Skeletal muscle satellite cell (primary cell): ENCODE results near the gene CNGA4. TPM values are rescaled to one million over a fixed set of nuclear protein-coding genes. Genes with fewer than 3 reads are reported as not detected.

Experiments
- H3K27me3 ChIP-seq: 2 replicates; pipeline ENCODE4 v1.7.0; 2013; ENCODE audit warnings: low read length; ENCODE audit not compliant: control insufficient read depth, insufficient read depth
- H3K36me3 ChIP-seq: 2 replicates; pipeline ENCODE4 v1.7.0; 2013; ENCODE audit warnings: mild to moderate bottlenecking, control low read depth, low read length; ENCODE audit not compliant: insufficient read depth
- H3K4me1 ChIP-seq: 2 replicates; pipeline ENCODE4 v1.7.0; 2013; ENCODE audit warnings: low read length; ENCODE audit not compliant: control insufficient read depth, insufficient read depth
- H3K4me2 ChIP-seq: 2 replicates; pipeline ENCODE4 v1.7.0; 2013; ENCODE audit warnings: mild to moderate bottlenecking, low read length
- H3K4me3 ChIP-seq: 2 replicates; pipeline ENCODE4 v1.7.0; 2013; ENCODE audit warnings: low read length
- H3K9ac ChIP-seq: 2 replicates; pipeline ENCODE4 v1.7.0; 2013; ENCODE audit warnings: mild to moderate bottlenecking, low read depth, low read length, moderate library complexity
- H3K9me3 ChIP-seq: replicated peaks from 2 replicates; pipeline ENCODE4 v1.7.0; 2013; ENCODE audit warnings: mild to moderate bottlenecking, control low read depth, low read length
- total RNA-seq: library from RNA; depleted of rRNA; stranded (reverse); fragments of >200 nt; gene quantifications from 2 replicates; pipeline ENCODE4 v1.2.3, GENCODE V29; 2012; rRNA removed

CNGA4 gene
- not detected in 2 replicates for total RNA-seq

- Histone ChIP-seq H3K36me3 (no peaks in the 10 kb centered on the region), H3K9me3 (no peaks in the 10 kb centered on the region), H3K27me3 (peaks cover 27% of the 10 kb centered on the region), H3K4me1 (no peaks in the 10 kb centered on the region), H3K4me3 (no peak within 1 kb of the TSS), H3K9ac (no peak within 1 kb of the TSS), H3K4me2 (no peak within 1 kb of the TSS)
These were observed at the start of gene CNGA4 for GRCh38 chr11:6238902-6239301. TSS of gene CNGA4 (plus strand) at chr11:6239089. CDS start at chr11:6239207, 118 bp downstream.

- Histone ChIP-seq H3K36me3 (no peaks in the 10 kb centered on the region), H3K9me3 (no peaks in the 10 kb centered on the region), H3K4me3 (no peak overlapping the region), H3K4me2 (no peak overlapping the region), H3K9ac (no peak overlapping the region), H3K4me1 (no peaks in the 10 kb centered on the region), H3K27me3 (no peaks in the 10 kb centered on the region)
These were observed 47.1 kb upstream of the CNGA4 start for GRCh38 chr11:6191742-6192141.

- Histone ChIP-seq H3K27me3 (no peaks in the 10 kb centered on the region), H3K9ac (no peak overlapping the region), H3K4me3 (no peak overlapping the region), H3K9me3 (no peaks in the 10 kb centered on the region), H3K4me1 (no peaks in the 10 kb centered on the region), H3K36me3 (no peaks in the 10 kb centered on the region), H3K4me2 (no peak overlapping the region)
These were observed 44.8 kb upstream of the CNGA4 start for GRCh38 chr11:6194065-6194581.

GRCh38 chr11:6196396-6196795 is 42.5 kb upstream of the CNGA4 start:
- no peaks in the 10 kb centered on the region for H3K4me1 ChIP-seq
- H3K9ac ChIP-seq, result no peak overlapping the region
- H3K9me3 ChIP-seq, result no peaks in the 10 kb centered on the region
- H3K4me3 ChIP-seq, result no peak overlapping the region
- H3K27me3 ChIP-seq, result no peaks in the 10 kb centered on the region
- H3K4me2 ChIP-seq, result no peak overlapping the region
- no peaks in the 10 kb centered on the region for H3K36me3 ChIP-seq

- Histone ChIP-seq H3K9me3 (no peaks in the 10 kb centered on the region), H3K4me2 (no peak overlapping the region), H3K27me3 (no peaks in the 10 kb centered on the region), H3K4me3 (no peak overlapping the region), H3K4me1 (no peaks in the 10 kb centered on the region), H3K36me3 (no peaks in the 10 kb centered on the region), H3K9ac (no peak overlapping the region)
These were observed 41.3 kb upstream of the CNGA4 start for GRCh38 chr11:6197466-6198200.

GRCh38 chr11:6199174-6199810 is 39.6 kb upstream of the CNGA4 start, which contains the start of gene OR52W1:
TSS of gene OR52W1 (plus strand) at chr11:6199224. CDS start at chr11:6199224, 0 bp downstream.
- Histone ChIP-seq H3K4me3 (no peak within 1 kb of the TSS), H3K4me1 (no peaks in the 10 kb centered on the region), H3K4me2 (no peak within 1 kb of the TSS), H3K36me3 (no peaks in the 10 kb centered on the region), H3K9me3 (no peaks in the 10 kb centered on the region), H3K27me3 (no peaks in the 10 kb centered on the region), H3K9ac (no peak within 1 kb of the TSS)

GRCh38 chr11:6200975-6201374 is 37.9 kb upstream of the CNGA4 start:
- Histone ChIP-seq H3K9me3 (no peaks in the 10 kb centered on the region), H3K9ac (no peak overlapping the region), H3K36me3 (peaks cover 8% of the 10 kb centered on the region), H3K4me1 (no peaks in the 10 kb centered on the region), H3K4me3 (no peak overlapping the region), H3K27me3 (no peaks in the 10 kb centered on the region), H3K4me2 (no peak overlapping the region)

- H3K9me3 ChIP-seq, result no peaks in the 10 kb centered on the region
- H3K27me3 ChIP-seq, result no peaks in the 10 kb centered on the region
- H3K4me3 ChIP-seq, result no peak overlapping the region
- no peaks in the 10 kb centered on the region for H3K4me1 ChIP-seq
- H3K4me2 ChIP-seq, result no peak overlapping the region
- no peak overlapping the region for H3K9ac ChIP-seq
- peaks cover 12% of the 10 kb centered on the region for H3K36me3 ChIP-seq
These were observed 37.4 kb upstream of the CNGA4 start for GRCh38 chr11:6201481-6201880.

GRCh38 chr11:6202041-6202440 is 36.8 kb upstream of the CNGA4 start:
- Histone ChIP-seq H3K4me1 (no peaks in the 10 kb centered on the region), H3K9me3 (no peaks in the 10 kb centered on the region), H3K27me3 (no peaks in the 10 kb centered on the region), H3K36me3 (peaks cover 14% of the 10 kb centered on the region), H3K4me2 (no peak overlapping the region), H3K4me3 (no peak overlapping the region), H3K9ac (no peak overlapping the region)

GRCh38 chr11:6203327-6203726 is 35.6 kb upstream of the CNGA4 start:
- Histone ChIP-seq H3K4me2 (no peak overlapping the region), H3K36me3 (peaks cover 18% of the 10 kb centered on the region), H3K27me3 (no peaks in the 10 kb centered on the region), H3K9me3 (no peaks in the 10 kb centered on the region), H3K4me1 (no peaks in the 10 kb centered on the region), H3K9ac (no peak overlapping the region), H3K4me3 (no peak overlapping the region)

- Histone ChIP-seq H3K27me3 (no peaks in the 10 kb centered on the region), H3K9me3 (no peaks in the 10 kb centered on the region), H3K4me2 (no peak overlapping the region), H3K36me3 (peaks cover 18% of the 10 kb centered on the region), H3K4me3 (no peak overlapping the region), H3K9ac (no peak overlapping the region), H3K4me1 (no peaks in the 10 kb centered on the region)
These were observed 34.2 kb upstream of the CNGA4 start for GRCh38 chr11:6204706-6205105.
